C4-2B (cell line): Measurements from ENCODE around the gene TMEM150B.

Source experiments
- ZFX ChIP-seq: fragments of 450-650 bp; IDR thresholded peaks from 2 replicates; pipeline ENCODE4 v1.6.1; 2017
- TF ChIP-seq, protein P1 (sequence below): fragments of 450-650 bp; conservative IDR thresholded peaks from 2 replicates; pipeline ENCODE4 v1.5.1; 2017; ENCODE audit warnings: mild to moderate bottlenecking

DNA sequence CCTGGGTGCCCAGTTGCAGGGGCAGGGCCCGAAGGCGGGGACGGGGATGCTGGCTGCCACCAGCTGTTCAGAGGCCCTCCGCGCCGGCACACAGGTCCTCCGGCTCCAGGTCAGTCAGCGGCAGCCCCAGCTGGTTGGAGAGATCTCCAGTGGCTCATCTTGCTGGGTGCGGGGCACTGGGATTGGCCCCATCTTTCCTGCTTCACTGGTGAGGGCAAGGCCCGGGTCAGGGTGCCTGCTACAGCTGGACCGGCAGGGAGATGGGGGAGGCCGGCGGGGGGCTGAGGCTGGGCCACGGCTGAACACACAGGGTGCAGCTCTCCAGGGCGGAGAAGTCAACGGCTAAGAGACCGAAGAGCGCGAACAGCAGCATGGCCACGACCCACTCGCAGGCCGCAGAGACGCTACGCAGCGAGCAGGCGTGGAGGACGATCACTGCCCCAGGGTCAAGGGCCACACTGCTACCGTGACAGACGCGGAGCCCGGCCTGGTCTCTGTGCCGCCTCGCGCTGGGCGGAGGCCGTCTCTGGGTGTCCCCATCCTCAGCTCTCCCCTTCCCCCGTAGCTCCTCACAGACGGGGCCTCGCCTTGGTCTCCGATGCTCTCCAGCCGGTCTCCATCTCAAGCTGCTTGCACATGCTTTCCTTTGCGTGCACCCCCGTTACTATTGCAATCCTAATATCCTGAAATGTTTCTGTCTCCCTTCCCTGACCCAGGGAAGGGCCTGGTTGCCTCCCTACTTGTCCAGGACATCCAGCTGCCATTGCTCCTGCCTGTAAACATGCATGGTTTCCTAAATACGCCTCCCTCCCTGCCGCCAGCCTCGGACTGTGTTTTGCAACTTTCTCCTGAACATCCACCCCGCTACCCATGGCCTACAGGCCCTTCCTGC, 12.3 kb downstream of the TMEM150B start:
- TF ChIP-seq, protein P1, sequence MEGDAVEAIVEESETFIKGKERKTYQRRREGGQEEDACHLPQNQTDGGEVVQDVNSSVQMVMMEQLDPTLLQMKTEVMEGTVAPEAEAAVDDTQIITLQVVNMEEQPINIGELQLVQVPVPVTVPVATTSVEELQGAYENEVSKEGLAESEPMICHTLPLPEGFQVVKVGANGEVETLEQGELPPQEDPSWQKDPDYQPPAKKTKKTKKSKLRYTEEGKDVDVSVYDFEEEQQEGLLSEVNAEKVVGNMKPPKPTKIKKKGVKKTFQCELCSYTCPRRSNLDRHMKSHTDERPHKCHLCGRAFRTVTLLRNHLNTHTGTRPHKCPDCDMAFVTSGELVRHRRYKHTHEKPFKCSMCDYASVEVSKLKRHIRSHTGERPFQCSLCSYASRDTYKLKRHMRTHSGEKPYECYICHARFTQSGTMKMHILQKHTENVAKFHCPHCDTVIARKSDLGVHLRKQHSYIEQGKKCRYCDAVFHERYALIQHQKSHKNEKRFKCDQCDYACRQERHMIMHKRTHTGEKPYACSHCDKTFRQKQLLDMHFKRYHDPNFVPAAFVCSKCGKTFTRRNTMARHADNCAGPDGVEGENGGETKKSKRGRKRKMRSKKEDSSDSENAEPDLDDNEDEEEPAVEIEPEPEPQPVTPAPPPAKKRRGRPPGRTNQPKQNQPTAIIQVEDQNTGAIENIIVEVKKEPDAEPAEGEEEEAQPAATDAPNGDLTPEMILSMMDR, result no peak
- no peak for TF ChIP-seq ZFX
